B cell (primary cell): ENCODE measurements around the gene TBCCD1. TPM values are rescaled to one million over a fixed set of nuclear protein-coding genes. Genes with fewer than 3 reads are reported as not detected.

Experiments
- ATAC-seq: fragments of 200-7000 bp; cut with Tn5 transposase; one replicate; pipeline ENCODE4 v1.10.0; 2021; ENCODE audit warnings: low read depth, mild to moderate bottlenecking, moderate number of reproducible peaks, moderate library complexity
- CTCF ChIA-PET: fragments of 350-600 bp; sonication (Branson Sonifier 250); formaldehyde crosslinking; loops from one replicate; lab custom pipeline; 2021; ENCODE audit warnings: antibody characterized with exemption, inconsistent platforms; lab: Charles Lee
- POLR2A ChIA-PET: fragments of 350-600 bp; sonication (Branson Sonifier 250); formaldehyde crosslinking; loops from one replicate; lab custom pipeline; 2021; ENCODE audit warnings: antibody characterized with exemption; lab: Charles Lee
- DNase-seq: peaks from one replicate; pipeline ENCODE4 v3.0.0; 2013
- H2AFZ ChIP-seq: 2 replicates; pipeline ENCODE4 v1.6.1; 2012; ENCODE audit warnings: mild to moderate bottlenecking, low read depth, low read length; ENCODE audit not compliant: insufficient read depth, poor library complexity, severe bottlenecking
- H3K27ac ChIP-seq, 2 donors: 1 replicate in 1 of 2; 2 replicates in 1 of 2; pipeline ENCODE4 v1.5.1; 2012 to 2013; ENCODE audit warnings: low read length in 2 of 2, mild to moderate bottlenecking in 2 of 2, moderate library complexity in 1 of 2
- H3K27me3 ChIP-seq, 4 experiments: fragments of 200-600 bp in 1 of 4; sonication (generic) in 1 of 4; replicated peaks in 1 of 4; 1 replicate in 2 of 4; 2 replicates in 2 of 4; pipeline versions ENCODE4 v1.6.1 to v1.7.0; 2013 to 2016; ENCODE audit warnings: low read length in 3 of 4, mild to moderate bottlenecking in 2 of 4, mixed read lengths in 1 of 4, moderate library complexity in 1 of 4; ENCODE audit not compliant: insufficient read depth in 4 of 4, control insufficient read depth in 3 of 4; ENCODE audit errors: control extremely low read depth in 1 of 4
- H3K36me3 ChIP-seq, 2 experiments: replicated peaks in 1 of 2; 1 replicate in 1 of 2; 2 replicates in 1 of 2; pipeline versions ENCODE4 v1.6.1 to v1.7.1; 2013; ENCODE audit warnings: low read length in 1 of 2; ENCODE audit not compliant: insufficient read depth in 2 of 2, control insufficient read depth in 1 of 2; ENCODE audit errors: control extremely low read depth in 1 of 2, extremely low read depth in 1 of 2
- H3K4me1 ChIP-seq, 2 donors: fragments of 200-600 bp in 1 of 2; sonication (generic) in 1 of 2; 1 replicate in 1 of 2; 2 replicates in 1 of 2; pipeline versions ENCODE4 v1.5.1 to v1.6.1; 2013 to 2017; ENCODE audit warnings: low read length in 2 of 2; ENCODE audit not compliant: control insufficient read depth in 2 of 2, insufficient read depth in 2 of 2
- H3K4me2 ChIP-seq: replicated peaks from 2 replicates; pipeline ENCODE3; 2012; ENCODE audit warnings: mild to moderate bottlenecking, low read depth, low read length; ENCODE audit not compliant: poor library complexity, severe bottlenecking
- H3K4me3 ChIP-seq, 5 experiments: fragments of 200-600 bp in 1 of 5; sonication (generic) in 1 of 5; 1 replicate in 3 of 5; 2 replicates in 2 of 5; pipeline versions ENCODE4 v1.5.1 to v1.7.0; 2011 to 2016; ENCODE audit warnings: low read length in 4 of 5, mild to moderate bottlenecking in 4 of 5, low read depth in 2 of 5, control low read depth in 1 of 5, moderate library complexity in 1 of 5; ENCODE audit not compliant: insufficient read depth in 1 of 5; ENCODE audit errors: control extremely low read depth in 1 of 5, extremely low read depth in 1 of 5
- H3K79me2 ChIP-seq: fragments of 200-600 bp; sonication (generic); one replicate; pipeline ENCODE4 v1.6.0; 2016; ENCODE audit warnings: low read length; ENCODE audit not compliant: control insufficient read depth, insufficient read depth
- H3K9ac ChIP-seq: fragments of 200-600 bp; sonication (generic); 2 replicates; pipeline ENCODE4 v1.6.1; 2017; ENCODE audit warnings: mild to moderate bottlenecking, low read length, moderate library complexity
- H3K9me3 ChIP-seq, 3 donors: one replicate each; pipeline versions ENCODE4 v1.6.1 to v1.7.1; 2013; ENCODE audit warnings: low read length in 2 of 3; ENCODE audit not compliant: control insufficient read depth in 2 of 3, insufficient read depth in 1 of 3; ENCODE audit errors: control extremely low read depth in 1 of 3
- H4K20me1 ChIP-seq: 2 replicates; pipeline ENCODE4 v1.6.0; 2012; ENCODE audit warnings: mild to moderate bottlenecking, low read length; ENCODE audit not compliant: insufficient read depth, control insufficient read depth, poor library complexity, severe bottlenecking
- H3K27ac Mint-ChIP-seq: one replicate; pipeline ENCODE4 v1.8.0; 2021; ENCODE audit warnings: mixed read lengths
- H3K27me3 Mint-ChIP-seq: one replicate; pipeline ENCODE4 v1.8.0; 2021; ENCODE audit warnings: mixed read lengths
- H3K4me1 Mint-ChIP-seq: one replicate; pipeline ENCODE4 v1.8.0; 2021; ENCODE audit warnings: mixed read lengths
- H3K4me3 Mint-ChIP-seq: one replicate; pipeline ENCODE4 v1.8.0; 2021; ENCODE audit warnings: mixed read lengths
- H3K9me3 Mint-ChIP-seq: one replicate; pipeline ENCODE4 v1.8.0; 2022; ENCODE audit warnings: mixed read lengths; ENCODE audit not compliant: insufficient read depth
- CTCF ChIP-seq: fragments of 200-600 bp; IDR thresholded peaks from one replicate; pipeline ENCODE4 v1.8.0; 2022; ENCODE audit warnings: antibody characterized with exemption, mild to moderate bottlenecking
- EZH2 ChIP-seq: IDR thresholded peaks from 2 replicates; pipeline ENCODE4 v1.6.1; 2012; ENCODE audit warnings: borderline replicate concordance, low read depth, mild to moderate bottlenecking, moderate library complexity, low read length; ENCODE audit not compliant: insufficient read depth, poor library complexity, severe bottlenecking
- whole genome bisulfite sequencing: methylation state at CpG from one replicate; pipeline ENCODE4 v1.1.5; 2013; ENCODE audit warnings: missing lambda C conversion rate; ENCODE audit not compliant: insufficient coverage; 5-methylcytosine and 5-hydroxymethylcytosine counted together
- intact Hi-C: fragments of 100-400 bp; cut with micrococcal nuclease; formaldehyde crosslinking; loops from one replicate; pipeline ENCODE4 v1.10.0; 2022
- polyA plus RNA-seq: library from polyadenylated mRNA; depleted of rRNA; stranded (reverse); fragments of >200 nt; gene quantifications from 2 replicates; pipeline ENCODE4 v1.2.3, GENCODE V29; 2012
- total RNA-seq, 2 donors: library from RNA; stranded (reverse); fragments of 120-200 nt in 1 of 2; gene quantifications; 1 replicate in 1 of 2; 2 replicates in 1 of 2; pipeline versions ENCODE4 v1.2.3 to v1.2.4, GENCODE V29; 2013 to 2022

TBCCD1 gene
- total and polyA plus RNA-seq, 2 donors (not counting 1 experiment from before 2014, with no cell fraction given) = 15.9 to 17.3 TPM

GRCh38 chr3:186592682-186593081 lies 25.5 kb upstream of the TBCCD1 start:
- H3K27me3 ChIP-seq = no peaks in the 10 kb centered on the region

More at GRCh38 chr3:186592682-186593081, 25.5 kb upstream of the TBCCD1 start:
- no peak overlapping the region for H3K4me3 ChIP-seq
- peaks cover 5% of the 10 kb centered on the region for H3K27me3 Mint-ChIP-seq
- H3K27ac Mint-ChIP-seq = no peak overlapping the region
- H3K27ac ChIP-seq = no peak overlapping the region
- DNase-seq (no peak), ATAC-seq (no peak)
- H3K9me3 ChIP-seq = no peaks in the 10 kb centered on the region
- no peaks in the 10 kb centered on the region for H4K20me1 ChIP-seq
- ChIA-PET CTCF (no interaction called here), POLR2A (no interaction called here)
- no peaks in the 10 kb centered on the region for H3K4me1 Mint-ChIP-seq
- no peaks in the 10 kb centered on the region for H3K4me1 ChIP-seq
- intact Hi-C loops = no loop called here
- H2AFZ ChIP-seq = no peak overlapping the region
- H3K4me3 Mint-ChIP-seq = no peak overlapping the region
- WGBS = 93% methylated on average over 2 of the region's 4 CpGs
- H3K36me3 ChIP-seq = no peaks in the 10 kb centered on the region
- H3K4me2 ChIP-seq = no peak overlapping the region
- H3K9ac ChIP-seq = no peak overlapping the region
- no peaks in the 10 kb centered on the region for H3K9me3 Mint-ChIP-seq
- no peak for TF ChIP-seq EZH2
- no peak for TF ChIP-seq CTCF
- no peaks in the 10 kb centered on the region for H3K79me2 ChIP-seq
